ENCODE results near the gene DAPK2.

The DAPK2 gene

DNA sequence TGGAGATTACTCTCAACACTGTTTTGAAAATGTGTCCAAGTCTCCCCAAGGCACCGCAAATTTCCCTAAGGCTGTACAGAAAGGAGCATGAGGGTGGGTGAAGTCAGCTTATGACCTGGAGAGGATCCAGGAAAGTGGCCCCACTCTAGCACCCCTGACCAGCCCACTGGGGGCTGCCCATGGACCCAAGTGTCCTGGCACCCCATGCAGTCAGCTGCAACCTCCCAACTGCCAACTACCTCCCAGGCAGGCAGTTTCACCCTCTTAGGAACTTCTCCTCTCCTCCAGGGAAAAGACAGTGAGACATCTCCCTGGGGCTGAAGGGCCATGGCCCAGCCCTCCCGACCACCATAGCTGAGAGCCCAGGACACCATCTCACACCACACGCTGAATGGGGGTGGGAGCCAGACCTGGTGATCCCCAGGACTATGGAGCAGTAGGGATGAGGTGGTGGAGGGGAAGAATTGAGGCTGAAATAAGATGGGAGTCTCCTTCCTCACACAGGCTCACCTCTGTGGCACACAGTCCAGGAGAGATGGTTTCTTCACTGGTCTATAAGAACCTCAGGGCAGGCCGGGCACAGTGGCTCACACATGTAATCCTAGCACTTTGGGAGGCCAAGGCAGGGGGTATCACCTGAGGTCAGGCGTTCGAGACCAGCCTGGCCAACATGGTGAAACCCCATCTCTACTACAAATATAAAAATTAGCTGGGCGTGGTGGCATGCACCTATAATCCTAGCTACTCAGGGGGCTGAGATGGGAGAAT lies 104.4 kb downstream of the DAPK2 start:
- DNase-seq (ENCODE audit: extremely low spot score) = no peak
- ChIA-PET CTCF (no interaction called here), POLR2A (no interaction called here)
- TF ChIP-seq, protein P1, sequence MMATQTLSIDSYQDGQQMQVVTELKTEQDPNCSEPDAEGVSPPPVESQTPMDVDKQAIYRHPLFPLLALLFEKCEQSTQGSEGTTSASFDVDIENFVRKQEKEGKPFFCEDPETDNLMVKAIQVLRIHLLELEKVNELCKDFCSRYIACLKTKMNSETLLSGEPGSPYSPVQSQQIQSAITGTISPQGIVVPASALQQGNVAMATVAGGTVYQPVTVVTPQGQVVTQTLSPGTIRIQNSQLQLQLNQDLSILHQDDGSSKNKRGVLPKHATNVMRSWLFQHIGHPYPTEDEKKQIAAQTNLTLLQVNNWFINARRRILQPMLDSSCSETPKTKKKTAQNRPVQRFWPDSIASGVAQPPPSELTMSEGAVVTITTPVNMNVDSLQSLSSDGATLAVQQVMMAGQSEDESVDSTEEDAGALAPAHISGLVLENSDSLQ (IDR thresholded peaks at IDR 0.05) = no peak
- TF ChIP-seq ZNF384 (IDR thresholded peaks at IDR 0.05) (no peak), ELF4 (IDR thresholded peaks at IDR 0.05) (no peak), TARDBP (IDR thresholded peaks at IDR 0.05) (no peak), LEF1 (IDR thresholded peaks at IDR 0.05; ENCODE audit: borderline replicate concordance) (no peak), L3MBTL2 (conservative IDR thresholded peaks at IDR 0.05) (no peak), SUZ12 (IDR thresholded peaks at IDR 0.05) (no peak), FOXK2 (IDR thresholded peaks at IDR 0.05) (no peak)

DNA sequence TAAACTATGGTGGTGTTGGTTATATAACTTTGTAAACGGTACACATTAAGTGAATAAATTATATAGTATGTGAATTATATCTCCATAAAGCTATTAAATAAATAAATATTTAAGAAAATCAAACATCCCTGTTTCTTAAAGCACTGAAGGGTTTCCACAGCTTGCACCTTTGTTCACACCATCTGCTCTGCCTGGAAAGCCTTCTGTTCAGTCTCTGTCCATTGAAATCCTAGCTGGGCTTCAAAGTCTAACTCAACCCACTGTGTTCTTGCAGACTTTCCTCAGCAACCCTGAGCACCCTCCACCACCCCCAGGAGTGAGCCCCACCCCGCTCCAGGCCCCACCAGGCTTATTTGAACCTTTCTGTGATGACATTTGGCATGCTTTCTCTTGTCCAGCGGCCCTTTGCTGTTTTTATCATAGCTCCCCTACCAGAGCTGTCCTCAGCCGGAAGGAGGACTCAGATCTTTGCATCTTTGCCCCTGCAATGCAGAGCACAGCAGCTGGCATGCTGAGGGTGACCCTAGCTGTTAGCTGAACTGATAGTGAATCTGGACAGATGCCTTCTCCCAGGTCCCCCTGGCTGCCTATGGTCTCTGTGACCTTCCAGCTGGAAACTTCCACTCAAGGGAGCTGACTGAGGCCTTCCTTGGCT lies 105.2 kb downstream of the DAPK2 start:
- DNase-seq (ENCODE audit: extremely low spot score) = no peak
- POLR2A ChIA-PET = no interaction called here
- no peak for TF ChIP-seq NFRKB (IDR thresholded peaks at IDR 0.05)
- TF ChIP-seq ARNT (IDR thresholded peaks at IDR 0.05) = no peak
- TF ChIP-seq L3MBTL2 (conservative IDR thresholded peaks at IDR 0.05) = no peak
- no peak for TF ChIP-seq TARDBP (IDR thresholded peaks at IDR 0.05)
- no peak for TF ChIP-seq FOXK2 (IDR thresholded peaks at IDR 0.05)
- TF ChIP-seq ELF4 (IDR thresholded peaks at IDR 0.05) = no peak
- TF ChIP-seq, protein P1 (IDR thresholded peaks at IDR 0.05) = no peak
- TF ChIP-seq HDGF (IDR thresholded peaks at IDR 0.05; ENCODE audit: borderline replicate concordance) = no peak
- TF ChIP-seq CTBP1 (IDR thresholded peaks at IDR 0.05; ENCODE audit: borderline replicate concordance) = no peak
- TF ChIP-seq ZNF384 (IDR thresholded peaks at IDR 0.05) = no peak
- TF ChIP-seq LEF1 (IDR thresholded peaks at IDR 0.05; ENCODE audit: borderline replicate concordance) = no peak
- TF ChIP-seq SP1 (IDR thresholded peaks at IDR 0.05) = no peak
- no peak for TF ChIP-seq SUZ12 (IDR thresholded peaks at IDR 0.05)
- TF ChIP-seq FOXA1 (IDR thresholded peaks at IDR 0.05) = no peak
- no peak for TF ChIP-seq BHLHE40 (IDR thresholded peaks at IDR 0.05; ENCODE audit: borderline replicate concordance)
- CTCF ChIA-PET = no interaction called here

DNA sequence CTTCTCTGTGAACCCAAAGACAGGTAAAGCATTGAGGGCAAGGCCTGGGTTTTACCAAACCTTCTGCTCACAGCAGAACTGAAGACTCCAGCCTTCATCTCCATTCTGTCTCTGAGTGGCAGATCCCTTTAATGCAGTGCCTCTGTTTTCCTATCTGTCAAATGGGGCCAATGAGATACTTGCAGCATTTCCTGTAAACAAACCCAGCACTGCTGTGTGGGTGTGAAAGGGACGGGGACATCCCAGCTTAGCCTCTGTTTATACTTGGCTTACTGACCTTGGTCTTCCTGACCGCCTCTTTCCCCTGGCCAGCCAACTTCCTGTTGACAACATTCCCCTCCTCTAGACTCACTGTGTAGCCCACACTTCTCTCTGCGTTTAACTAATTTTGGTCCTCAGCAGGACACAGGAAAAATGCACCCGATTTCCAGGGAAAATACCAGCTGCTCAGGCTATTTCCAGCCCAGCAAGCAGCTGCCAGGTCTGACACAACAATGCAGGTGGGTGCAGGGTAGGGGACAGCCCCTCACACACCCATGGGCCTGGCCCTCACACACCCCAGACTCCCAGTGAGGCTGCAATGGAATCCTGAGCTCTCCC lies 106.7 kb downstream of the DAPK2 start:
- DNase-seq (ENCODE audit: extremely low spot score) = no peak
- POLR2A ChIA-PET = no interaction called here
- CTCF ChIA-PET = no interaction called here
- no peak for TF ChIP-seq FOXK2 (IDR thresholded peaks at IDR 0.05)
- no peak for TF ChIP-seq FOXM1 (IDR thresholded peaks at IDR 0.05; ENCODE audit: borderline replicate concordance)
- no peak for TF ChIP-seq CTBP1 (IDR thresholded peaks at IDR 0.05; ENCODE audit: borderline replicate concordance)
- TF ChIP-seq NFRKB (IDR thresholded peaks at IDR 0.05) = no peak
- TF ChIP-seq, protein P1 (IDR thresholded peaks at IDR 0.05) = no peak
- TF ChIP-seq ARNT (IDR thresholded peaks at IDR 0.05) = no peak
- no peak for TF ChIP-seq ZNF384 (IDR thresholded peaks at IDR 0.05)
- TF ChIP-seq BHLHE40 (IDR thresholded peaks at IDR 0.05; ENCODE audit: borderline replicate concordance) = no peak
- TF ChIP-seq FOXA1 (IDR thresholded peaks at IDR 0.05) = no peak
- no peak for TF ChIP-seq L3MBTL2 (conservative IDR thresholded peaks at IDR 0.05)
- no peak for TF ChIP-seq HDGF (IDR thresholded peaks at IDR 0.05; ENCODE audit: borderline replicate concordance)
- no peak for TF ChIP-seq TARDBP (IDR thresholded peaks at IDR 0.05)

DNA sequence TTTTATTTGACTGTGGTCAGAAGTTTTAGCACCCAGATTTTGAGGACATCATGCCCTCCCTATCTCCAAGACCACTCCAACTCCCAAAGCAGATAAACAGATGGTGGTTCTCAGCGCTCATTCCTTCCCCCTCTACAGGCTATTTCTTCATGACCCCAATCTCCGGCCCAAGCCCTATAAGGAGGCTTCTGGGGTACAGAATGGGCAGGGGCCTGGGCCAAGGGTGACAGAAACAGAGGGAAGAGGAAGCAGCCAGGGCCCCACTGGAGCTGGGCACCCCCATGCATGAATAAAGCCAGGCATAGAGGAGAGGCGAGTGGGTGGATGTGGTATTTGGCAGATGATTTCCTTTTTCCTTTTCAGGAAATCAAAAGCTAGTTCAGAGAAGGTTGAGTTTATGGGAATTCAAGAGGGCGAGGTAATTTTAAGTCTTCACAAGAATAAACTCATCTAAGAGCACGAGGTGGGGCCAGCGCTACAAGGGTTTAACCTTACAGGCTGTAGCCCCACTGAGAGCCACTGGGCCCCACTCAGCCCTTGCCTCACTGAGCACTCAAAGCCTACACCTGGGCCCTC lies 107.7 kb downstream of the DAPK2 start:
- ChIA-PET CTCF (no interaction called here), POLR2A (no interaction called here)
- DNase-seq (ENCODE audit: extremely low spot score) = no peak
- TF ChIP-seq, protein P1 (IDR thresholded peaks at IDR 0.05) = no peak
- TF ChIP-seq BHLHE40 (IDR thresholded peaks at IDR 0.05; ENCODE audit: borderline replicate concordance) (no peak), NFRKB (IDR thresholded peaks at IDR 0.05) (no peak), L3MBTL2 (conservative IDR thresholded peaks at IDR 0.05) (no peak), CTBP1 (IDR thresholded peaks at IDR 0.05; ENCODE audit: borderline replicate concordance) (no peak), FOXK2 (IDR thresholded peaks at IDR 0.05) (no peak), FOXA1 (IDR thresholded peaks at IDR 0.05) (no peak), ELF4 (IDR thresholded peaks at IDR 0.05) (no peak), ZNF384 (IDR thresholded peaks at IDR 0.05) (no peak), FOXM1 (IDR thresholded peaks at IDR 0.05; ENCODE audit: borderline replicate concordance) (no peak)

DNA sequence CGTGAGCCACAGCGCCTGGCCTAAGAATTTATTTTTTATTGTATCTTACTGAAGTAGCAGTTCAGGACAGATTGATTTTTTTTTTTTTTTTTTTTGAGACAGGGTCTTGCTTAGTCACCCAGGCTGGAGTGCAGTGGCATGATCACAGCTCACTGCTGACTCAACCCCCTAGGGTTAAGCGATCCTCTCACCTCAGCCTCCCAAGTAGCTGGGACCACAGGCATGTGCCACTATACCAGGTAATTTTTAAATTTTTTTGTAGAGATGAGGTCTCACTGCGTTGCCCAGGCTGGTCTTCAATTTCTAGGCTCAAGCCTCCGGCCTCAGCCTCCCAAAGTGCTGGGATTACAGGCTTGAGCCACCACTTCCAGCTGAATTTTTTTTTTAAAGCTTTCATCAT lies 112.8 kb downstream of the DAPK2 start:
- no peak for DNase-seq (ENCODE audit: extremely low spot score)
- POLR2A ChIA-PET = no interaction called here
- CTCF ChIA-PET = no interaction called here
- no peak for TF ChIP-seq FOXK2 (IDR thresholded peaks at IDR 0.05)
- TF ChIP-seq FOXA1 (IDR thresholded peaks at IDR 0.05) = no peak
- TF ChIP-seq TARDBP (IDR thresholded peaks at IDR 0.05) = no peak
- TF ChIP-seq LEF1 (IDR thresholded peaks at IDR 0.05; ENCODE audit: borderline replicate concordance) = no peak
- no peak for TF ChIP-seq ARNT (IDR thresholded peaks at IDR 0.05)
- no peak for TF ChIP-seq HDGF (IDR thresholded peaks at IDR 0.05; ENCODE audit: borderline replicate concordance)
- no peak for TF ChIP-seq L3MBTL2 (conservative IDR thresholded peaks at IDR 0.05)
- TF ChIP-seq CTBP1 (IDR thresholded peaks at IDR 0.05; ENCODE audit: borderline replicate concordance) = no peak
- TF ChIP-seq, protein P1 (IDR thresholded peaks at IDR 0.05) = no peak
- TF ChIP-seq FOXM1 (IDR thresholded peaks at IDR 0.05; ENCODE audit: borderline replicate concordance) = no peak
- TF ChIP-seq BHLHE40 (IDR thresholded peaks at IDR 0.05; ENCODE audit: borderline replicate concordance) = no peak
- no peak for TF ChIP-seq ELF4 (IDR thresholded peaks at IDR 0.05)
- TF ChIP-seq NFRKB (IDR thresholded peaks at IDR 0.05) = no peak
- TF ChIP-seq ZNF384 (IDR thresholded peaks at IDR 0.05) = no peak
- no peak for TF ChIP-seq SP1 (IDR thresholded peaks at IDR 0.05)
- no peak for TF ChIP-seq SUZ12 (IDR thresholded peaks at IDR 0.05)

Data from HEK293T (cell line).